SHP77 (cell line): ENCODE data around the gene SYT6.

Experiments used
- DNase-seq, 2 experiments: peaks; one replicate each; lab custom pipeline; 2025; lab: John Stamatoyannopoulos, UW

SYT6 gene, protein sequence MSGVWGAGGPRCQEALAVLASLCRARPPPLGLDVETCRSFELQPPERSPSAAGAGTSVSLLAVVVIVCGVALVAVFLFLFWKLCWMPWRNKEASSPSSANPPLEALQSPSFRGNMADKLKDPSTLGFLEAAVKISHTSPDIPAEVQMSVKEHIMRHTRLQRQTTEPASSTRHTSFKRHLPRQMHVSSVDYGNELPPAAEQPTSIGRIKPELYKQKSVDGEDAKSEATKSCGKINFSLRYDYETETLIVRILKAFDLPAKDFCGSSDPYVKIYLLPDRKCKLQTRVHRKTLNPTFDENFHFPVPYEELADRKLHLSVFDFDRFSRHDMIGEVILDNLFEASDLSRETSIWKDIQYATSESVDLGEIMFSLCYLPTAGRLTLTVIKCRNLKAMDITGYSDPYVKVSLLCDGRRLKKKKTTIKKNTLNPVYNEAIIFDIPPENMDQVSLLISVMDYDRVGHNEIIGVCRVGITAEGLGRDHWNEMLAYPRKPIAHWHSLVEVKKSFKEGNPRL

DNA sequence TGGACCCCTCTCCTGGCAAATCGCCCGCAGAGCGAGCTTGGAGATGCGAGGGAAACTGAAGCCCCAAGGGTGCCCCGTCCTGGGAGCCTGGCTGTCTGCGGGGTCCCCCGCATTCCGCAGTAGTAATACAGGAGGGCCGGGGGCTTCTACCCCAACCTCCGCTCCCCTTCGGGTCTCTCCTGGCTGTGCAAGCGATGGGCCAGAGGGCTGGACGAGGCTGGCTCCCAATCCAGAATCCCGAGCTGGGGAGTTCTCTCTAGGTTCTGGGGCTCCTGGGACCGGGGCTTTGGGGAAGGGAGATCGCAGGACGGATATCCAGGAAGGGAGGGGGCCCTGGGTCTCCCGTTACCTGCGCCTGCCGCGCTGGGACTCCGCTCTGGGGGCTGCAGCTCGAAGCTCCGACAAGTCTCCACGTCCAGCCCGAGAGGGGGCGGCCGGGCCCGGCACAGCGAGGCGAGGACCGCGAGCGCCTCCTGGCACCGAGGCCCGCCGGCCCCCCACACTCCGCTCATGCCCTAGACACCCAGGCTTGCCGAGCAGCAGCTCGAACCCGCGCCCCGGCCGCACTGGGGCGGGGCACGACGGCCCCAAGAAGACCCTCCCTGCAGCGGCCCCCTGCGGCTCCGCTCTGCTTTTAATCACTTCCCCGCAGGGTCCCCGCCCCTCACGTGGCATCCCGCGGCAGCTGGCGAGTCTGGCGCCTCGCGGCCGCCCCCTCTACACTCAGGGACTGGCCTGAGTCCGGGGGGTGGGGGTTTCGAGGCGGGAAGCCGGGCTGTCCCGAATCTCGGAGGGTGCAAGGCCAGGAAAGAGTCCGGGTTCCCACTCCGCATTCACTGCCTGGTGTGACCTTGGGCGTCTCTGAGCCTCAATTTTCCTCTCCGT, at the start of gene SYT6:
SYT6 (minus strand) TSS at position 609 of the 885 bp plus-strand sequence; CDS start at position 512, 97 bp downstream.
- DNase-seq, result no peak

- DNase-seq, result no peak
Observed at GRCh38 chr1:114201486-114201885, 47.8 kb upstream of the SYT6 start.

DNA sequence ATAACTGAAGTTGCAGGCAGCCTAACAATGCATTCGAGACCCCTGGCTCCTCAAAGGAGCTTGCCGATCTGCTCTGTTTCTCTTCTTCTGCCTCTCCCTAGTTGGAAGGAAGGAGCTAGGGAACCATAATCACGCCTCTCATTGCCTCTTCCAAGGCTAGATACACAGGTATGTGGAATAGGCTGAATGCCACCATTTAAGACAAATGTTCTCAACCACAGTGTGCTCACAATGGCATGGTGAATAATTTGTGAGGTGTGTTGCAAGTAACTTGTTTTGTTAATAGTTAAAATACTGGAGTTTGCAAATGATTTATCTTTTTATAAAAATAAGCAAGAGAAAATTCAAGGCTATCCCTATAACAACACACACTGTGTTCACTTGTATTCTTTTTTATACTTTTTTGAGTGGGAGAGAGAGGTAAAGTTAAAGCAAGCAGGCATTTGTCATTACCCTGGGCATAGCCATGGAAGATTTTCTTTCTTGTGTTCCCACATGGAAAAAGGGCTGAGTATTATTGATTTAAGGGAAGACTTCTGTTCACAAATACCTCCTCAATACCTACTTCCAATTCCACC, 45.4 kb upstream of the SYT6 start:
- DNase-seq, result no peak

DNA sequence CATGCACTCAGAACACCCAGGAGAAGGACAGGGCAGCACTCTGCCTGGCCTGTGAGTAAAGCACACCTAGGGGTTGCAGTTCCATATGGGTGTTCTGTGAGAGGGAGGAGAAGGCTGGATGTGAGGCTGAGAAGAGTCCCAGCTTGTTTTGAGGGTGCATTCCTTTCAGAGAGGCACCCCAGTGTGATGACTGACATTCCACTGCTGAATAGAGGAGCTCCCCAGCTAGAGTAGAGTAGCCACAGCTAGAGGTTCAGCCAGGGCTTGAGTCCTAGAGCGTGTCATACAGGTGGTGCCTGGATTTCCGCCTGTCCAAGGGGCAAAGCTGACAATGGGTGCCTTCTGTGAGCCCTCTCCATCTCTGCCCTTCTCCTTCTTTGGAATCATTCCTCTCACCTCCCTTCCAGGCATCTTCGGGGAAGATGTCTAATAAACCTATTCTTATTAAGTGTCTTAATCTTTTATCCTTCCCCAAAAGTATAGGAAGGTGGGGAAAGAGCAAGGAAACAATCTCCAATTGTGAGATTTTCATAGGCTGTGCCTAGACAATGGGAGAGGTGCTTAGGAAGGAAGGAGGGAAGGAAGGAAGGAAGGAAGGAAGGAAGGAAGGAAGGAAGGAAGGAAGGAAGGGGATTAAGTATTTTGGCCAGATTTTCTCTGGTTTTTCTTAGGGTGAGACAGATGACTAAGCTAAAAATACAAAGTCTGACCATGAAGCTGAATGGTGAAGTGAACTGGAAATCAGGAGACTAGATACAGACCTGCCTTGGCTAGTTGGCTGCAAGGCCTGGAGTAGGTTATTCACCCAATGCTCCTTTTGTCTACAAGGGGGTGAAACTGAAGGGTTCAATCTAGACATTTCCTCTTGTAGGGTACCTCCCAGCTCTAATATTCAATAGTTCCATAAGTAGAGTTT, 43.6 kb upstream of the SYT6 start:
- no peak for DNase-seq

DNA sequence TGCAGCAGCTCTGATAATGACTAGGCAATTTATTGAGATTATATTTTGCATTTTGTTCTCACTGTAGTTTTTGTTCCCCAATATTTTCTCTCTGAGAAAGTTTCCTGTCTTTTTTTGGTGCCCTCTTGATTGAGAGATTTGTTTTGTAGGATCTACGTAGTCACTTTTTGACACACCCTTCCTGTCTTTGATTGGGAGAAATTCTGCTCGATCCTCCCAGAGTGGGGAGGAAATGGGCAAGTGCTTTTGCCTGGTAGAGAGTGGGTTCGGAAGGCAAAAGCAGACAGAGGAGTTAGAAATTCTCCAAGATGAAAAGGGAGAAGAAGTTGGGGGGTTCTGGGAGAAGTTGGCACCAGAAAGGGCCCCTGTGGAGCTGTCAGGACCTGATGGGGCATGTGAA, 42.1 kb upstream of the SYT6 start:
- DNase-seq, result no peak

DNA sequence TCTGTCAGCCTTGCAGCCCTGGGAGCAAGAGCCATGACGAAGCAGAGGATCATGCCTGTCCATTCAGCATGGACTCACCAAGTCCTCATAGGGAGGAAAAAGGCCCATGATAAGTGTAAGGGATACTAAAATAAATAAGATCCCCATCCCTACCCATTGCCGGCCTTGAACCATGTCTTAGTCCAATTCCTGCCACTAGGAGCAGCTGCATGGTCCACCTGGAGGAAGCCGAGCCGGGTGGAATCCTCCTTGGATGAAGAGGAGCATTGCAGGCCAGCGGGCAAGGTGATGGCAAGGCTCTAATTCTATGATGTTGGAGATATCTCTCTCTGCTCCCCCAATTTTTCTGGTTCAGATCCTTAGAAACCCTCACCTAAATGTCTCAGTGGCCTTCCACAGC, 38.7 kb upstream of the SYT6 start:
- DNase-seq, result no peak

- no peak for DNase-seq
Observed at GRCh38 chr1:114189398-114189797, 35.7 kb upstream of the SYT6 start.

DNA sequence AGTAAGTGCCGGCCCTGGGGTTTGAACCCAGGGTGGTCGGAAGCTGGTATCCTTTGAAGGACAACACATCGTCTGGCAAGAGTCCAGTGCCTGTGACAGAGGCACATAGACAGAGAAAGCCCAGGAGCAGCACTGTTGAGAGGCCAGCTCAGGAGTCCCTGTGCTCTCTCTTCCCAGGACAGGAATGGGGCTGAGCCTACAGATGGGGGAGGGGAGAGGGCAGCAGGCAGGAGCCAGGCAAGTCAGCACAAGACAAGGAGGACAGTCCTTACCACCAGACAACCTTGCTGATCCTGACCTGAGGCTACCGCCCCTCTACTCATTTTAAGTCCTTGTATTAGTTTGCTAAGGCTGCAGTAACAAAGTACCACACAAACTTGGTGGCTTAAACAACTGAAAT, 27.7 kb upstream of the SYT6 start:
- no peak for DNase-seq

GRCh38 chr1:114180742-114181141, 27.1 kb upstream of the SYT6 start:
- no peak for DNase-seq

GRCh38 chr1:114178936-114179335, 25.3 kb upstream of the SYT6 start:
- DNase-seq, result no peak

DNA sequence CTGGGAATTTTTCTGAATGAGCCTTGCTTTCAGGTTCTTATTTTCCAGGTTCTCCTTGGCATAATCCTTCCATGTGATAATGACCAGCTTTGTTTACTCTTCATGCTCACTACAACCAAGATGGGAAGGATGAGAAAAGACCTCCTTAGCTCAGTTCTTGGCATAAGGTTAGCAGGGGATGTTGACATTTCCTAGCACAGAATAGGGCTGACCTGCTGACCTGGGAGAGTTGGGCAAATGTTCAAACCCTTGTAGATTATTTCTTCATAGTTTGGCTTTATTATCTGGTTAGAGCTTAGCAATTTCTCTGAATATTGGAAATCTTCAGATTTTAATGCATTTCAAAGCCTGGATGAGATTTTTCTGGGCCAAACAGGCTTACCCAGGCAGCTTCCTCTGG, 23.6 kb upstream of the SYT6 start:
- DNase-seq, result no peak

- no peak for DNase-seq
Observed at GRCh38 chr1:114176366-114176765, 22.7 kb upstream of the SYT6 start.

GRCh38 chr1:114173680-114174079, 20.0 kb upstream of the SYT6 start:
- no peak for DNase-seq

- no peak for DNase-seq
Observed at GRCh38 chr1:114169509-114169908, 15.8 kb upstream of the SYT6 start.

DNA sequence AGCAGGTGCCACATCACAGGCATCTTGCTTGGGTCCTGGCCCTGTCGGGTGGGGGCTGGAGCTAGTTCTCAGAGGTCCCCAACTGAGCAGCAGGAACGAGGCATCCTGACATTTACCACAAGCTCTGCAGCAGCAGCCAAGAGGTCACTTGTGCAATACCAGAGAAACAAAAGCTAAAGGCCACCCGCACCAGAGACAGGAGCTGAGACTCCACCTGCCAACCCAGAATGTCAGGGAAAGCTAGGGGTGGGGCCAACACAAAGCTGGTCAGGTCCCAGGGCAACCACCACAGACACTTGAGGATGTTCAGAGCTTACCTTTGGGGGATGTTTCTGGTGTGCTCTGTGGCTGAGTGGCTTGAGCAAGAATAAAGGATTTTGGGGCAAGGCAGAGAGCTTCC, 13.6 kb upstream of the SYT6 start:
- no peak for DNase-seq

- no peak for DNase-seq
Observed at GRCh38 chr1:114164840-114165543, 11.3 kb upstream of the SYT6 start.

GRCh38 chr1:114159941-114160340, 6.3 kb upstream of the SYT6 start:
- DNase-seq, result no peak

DNA sequence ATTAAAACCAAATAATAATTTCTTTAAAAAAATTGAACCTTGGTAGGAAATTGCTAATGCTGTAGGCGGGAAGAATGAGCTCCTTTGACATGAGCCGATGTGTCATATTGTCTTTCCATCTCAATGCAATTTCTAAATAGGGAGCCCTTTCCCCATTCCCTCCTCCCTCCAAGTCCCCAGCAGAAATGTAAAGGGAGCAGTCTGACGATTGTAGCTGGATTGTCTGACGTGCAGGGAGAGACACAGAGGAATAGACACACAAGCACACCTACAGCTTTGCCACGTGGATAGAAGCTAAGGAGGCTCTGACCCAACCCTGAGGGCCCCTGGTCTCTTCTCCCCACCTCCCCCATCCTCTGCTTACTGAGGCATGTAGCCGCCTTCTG, 3.6 kb upstream of the SYT6 start:
- DNase-seq, result no peak

DNA sequence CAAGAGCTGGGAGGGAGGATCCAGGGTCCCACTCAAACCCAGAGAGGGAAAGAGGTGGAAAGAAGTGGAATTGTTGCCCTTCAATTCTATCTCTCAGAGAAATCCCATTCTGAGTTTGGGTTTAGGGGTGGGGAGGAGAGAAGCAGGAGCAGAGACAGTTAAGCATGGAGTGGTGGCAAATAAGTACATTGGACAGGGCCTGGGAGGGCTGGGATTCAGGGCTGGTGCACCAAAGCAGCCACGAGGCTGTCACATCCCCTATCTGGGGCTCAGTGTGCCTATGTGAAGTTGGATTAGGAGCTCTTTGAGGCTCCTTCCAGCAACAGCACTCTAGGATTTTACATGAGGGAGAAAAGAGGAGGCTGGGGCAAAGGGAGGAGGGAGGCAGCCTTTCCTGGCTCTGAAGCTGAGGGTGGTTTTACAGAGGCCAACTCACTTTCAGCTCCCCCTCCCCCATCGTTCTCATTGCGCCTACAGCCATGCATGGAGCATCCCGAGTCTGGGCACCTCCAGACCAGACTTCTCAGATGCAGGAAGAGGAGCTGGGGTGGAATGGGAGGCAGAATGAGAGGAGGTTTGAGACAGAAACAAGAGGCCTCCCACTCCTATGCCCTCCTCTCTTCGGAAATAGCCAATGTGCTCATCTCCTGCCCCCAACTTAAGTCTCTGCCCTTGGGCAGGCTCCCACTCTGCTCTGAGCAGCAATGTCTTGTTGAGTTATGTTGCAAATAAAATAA, 3.0 kb upstream of the SYT6 start:
- DNase-seq, result no peak

DNA sequence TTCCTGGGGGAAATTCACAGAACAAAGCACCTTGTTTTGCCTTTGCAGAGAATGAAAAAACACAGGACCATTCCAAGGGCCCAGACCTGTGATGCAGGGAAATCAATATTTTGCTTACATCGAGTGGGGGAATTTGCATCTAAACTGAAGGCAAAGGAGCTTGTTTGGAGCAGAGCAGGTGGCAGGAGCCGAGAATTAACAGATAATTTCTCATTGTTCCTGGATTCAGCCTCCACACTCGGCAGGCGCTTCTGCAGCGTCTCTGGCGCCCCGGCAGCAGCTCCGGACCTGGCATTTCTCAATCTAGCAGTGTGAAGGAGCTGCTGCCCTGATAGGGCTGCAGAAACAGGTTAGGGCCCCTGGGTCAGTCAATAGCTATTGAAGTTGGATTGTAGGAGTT, 2.0 kb upstream of the SYT6 start:
- no peak for DNase-seq
